Activated CD8-positive, alpha-beta memory T cell treated with anti-CD3 and anti-CD28 coated beads, Interleukin-2, amount 50 U/mL, for 24 hours (primary cell): Measurements from ENCODE around the gene CEBPA.

ENCODE experiments used
- DNase-seq: peaks from one replicate; pipeline ENCODE4 v3.0.0-alpha.2; 2020; ENCODE audit errors: extremely low read depth

Gene CEBPA

GRCh38 chr19:33250500-33250899, 51.8 kb downstream of the CEBPA start:
- DNase-seq, result no peak
